Caco-2 (cell line): ENCODE results near the gene AMACR. TPM values are rescaled to one million over a fixed set of nuclear protein-coding genes. Genes with fewer than 3 reads are reported as not detected.

Experiments
- BruUV-seq: library from RNA; stranded (reverse); fragments of 400-500 nt; replicated peaks from 2 replicates; lab custom pipeline; 2021; lab: Mats Ljungman, UMichigan
- CTCF ChIA-PET: fragments of 300-600 bp; sonication (Branson Sonifier 250); formaldehyde crosslinking; loops from one replicate; lab custom pipeline; 2022; ENCODE audit warnings: antibody characterized with exemption; lab: Charles Lee
- POLR2A ChIA-PET: fragments of 300-600 bp; sonication (Branson Sonifier 250); formaldehyde crosslinking; loops from one replicate; lab custom pipeline; 2022; ENCODE audit warnings: antibody characterized with exemption; lab: Charles Lee
- DNase-seq, 2 experiments: peaks; one replicate each; pipeline versions ENCODE4 v3.0.0 to v3.0.0-alpha.2; 2020 to 2022
- H3K27me3 ChIP-seq: replicated peaks from 2 replicates; pipeline ENCODE4 v1.6.0; 2011; ENCODE audit warnings: low read length; ENCODE audit not compliant: control insufficient read depth, insufficient read depth
- H3K36me3 ChIP-seq: 2 replicates; pipeline ENCODE4 v1.5.1; 2011; ENCODE audit warnings: low read length; ENCODE audit not compliant: control insufficient read depth, insufficient read depth
- H3K4me1 ChIP-seq: fragments of 250-450 bp; sonication (Bioruptor Pico); 2 replicates; pipeline ENCODE4 v1.5.1; 2020; ENCODE audit warnings: mild to moderate bottlenecking
- H3K4me3 ChIP-seq: 2 replicates; pipeline ENCODE4 v1.5.1; 2011; ENCODE audit warnings: low read depth, mild to moderate bottlenecking, control low read depth, low read length
- H3K9me3 ChIP-seq: fragments of 250-450 bp; sonication (Bioruptor Pico); 2 replicates; pipeline ENCODE4 v1.5.1; 2020; ENCODE audit warnings: mild to moderate bottlenecking, moderate library complexity
- H3K27ac Mint-ChIP-seq: one replicate; pipeline ENCODE4 v1.8.0; 2022; ENCODE audit warnings: mixed read lengths; ENCODE audit not compliant: unreplicated experiment
- H3K27me3 Mint-ChIP-seq: one replicate; pipeline ENCODE4 v1.8.0; 2022; ENCODE audit warnings: mixed read lengths; ENCODE audit not compliant: insufficient read depth, unreplicated experiment
- H3K36me3 Mint-ChIP-seq: one replicate; pipeline ENCODE4 v1.8.0; 2022; ENCODE audit warnings: mild to moderate bottlenecking, mixed read lengths; ENCODE audit not compliant: insufficient read depth, unreplicated experiment
- H3K4me1 Mint-ChIP-seq: one replicate; pipeline ENCODE4 v1.8.0; 2022; ENCODE audit warnings: low read depth, mixed read lengths; ENCODE audit not compliant: unreplicated experiment
- H3K4me3 Mint-ChIP-seq: one replicate; pipeline ENCODE4 v1.8.0; 2022; ENCODE audit warnings: mild to moderate bottlenecking, moderate library complexity, mixed read lengths; ENCODE audit not compliant: unreplicated experiment
- H3K9me3 Mint-ChIP-seq: one replicate; pipeline ENCODE4 v1.8.0; 2022; ENCODE audit warnings: mixed read lengths; ENCODE audit not compliant: unreplicated experiment
- CTCF ChIP-seq, 2 experiments: fragments of 200-600 bp in 1 of 2; IDR thresholded peaks; 1 replicate in 1 of 2; 2 replicates in 1 of 2; pipeline versions ENCODE4 v1.5.1 to v1.8.0; 2011 to 2022; ENCODE audit warnings: antibody characterized with exemption in 1 of 2, control low read depth in 1 of 2, inconsistent platforms in 1 of 2, low read depth in 1 of 2, low read length in 1 of 2, mild to moderate bottlenecking in 1 of 2, moderate library complexity in 1 of 2; ENCODE audit not compliant: insufficient read depth in 1 of 2, severe bottlenecking in 1 of 2, unreplicated experiment in 1 of 2
- intact Hi-C: fragments of 100-400 bp; cut with micrococcal nuclease; formaldehyde crosslinking; loops from one replicate; pipeline ENCODE4 v1.10.0; 2022; ENCODE audit not compliant: unreplicated experiment
- total RNA-seq: library from RNA; stranded (reverse); gene quantifications from 2 replicates; pipeline ENCODE4 v1.2.3, GENCODE V29; 2022

The AMACR gene
- total RNA-seq, 1 experiment from 2014 or later = 204 TPM

- Histone ChIP-seq H3K4me1 (no peaks in the 10 kb centered on the region), H3K36me3 (peaks cover 12% of the 10 kb centered on the region), H3K9me3 (no peaks in the 10 kb centered on the region), H3K27me3 (no peaks in the 10 kb centered on the region), H3K4me3 (no peak overlapping the region)
- H3K4me3 Mint-ChIP-seq = no peak overlapping the region
- intact Hi-C loops = no loop called here
- ChIA-PET POLR2A (no interaction called here), CTCF (no interaction called here)
- H3K4me1 Mint-ChIP-seq = peaks cover 6% of the 10 kb centered on the region
- H3K27me3 Mint-ChIP-seq = no peaks in the 10 kb centered on the region
- BruUV-seq = no TSS peak
- DNase-seq = no peak
- H3K9me3 Mint-ChIP-seq = no peaks in the 10 kb centered on the region
- no peak for TF ChIP-seq CTCF (IDR thresholded peaks at IDR 0.05; ENCODE audit: insufficient read depth in 1 of 2, low read depth in 1 of 2, low read length in 1 of 2, severe bottlenecking in 1 of 2, unreplicated experiment in 1 of 2)
- H3K27ac Mint-ChIP-seq = no peak overlapping the region
- peaks cover 87% of the 10 kb centered on the region for H3K36me3 Mint-ChIP-seq
Measured at GRCh38 chr5:33992864-33993263, 15.0 kb downstream of the AMACR start.

GRCh38 chr5:33985447-33985846, 22.4 kb downstream of the AMACR start:
- POLR2A ChIA-PET = no interaction called here
- no peak for TF ChIP-seq CTCF (IDR thresholded peaks at IDR 0.05; ENCODE audit: insufficient read depth in 1 of 2, low read depth in 1 of 2, low read length in 1 of 2, severe bottlenecking in 1 of 2, unreplicated experiment in 1 of 2)
- Mint-ChIP-seq H3K9me3 (no peaks in the 10 kb centered on the region), H3K4me3 (no peak overlapping the region), H3K36me3 (peaks cover 29% of the 10 kb centered on the region), H3K4me1 (no peaks in the 10 kb centered on the region), H3K27me3 (no peaks in the 10 kb centered on the region), H3K27ac (no peak overlapping the region)
- no peak for DNase-seq
- intact Hi-C loops = no loop called here
- Histone ChIP-seq H3K4me1 (peaks cover 13% of the 10 kb centered on the region), H3K9me3 (no peaks in the 10 kb centered on the region), H3K4me3 (no peak overlapping the region), H3K36me3 (peaks cover 15% of the 10 kb centered on the region), H3K27me3 (no peaks in the 10 kb centered on the region)
- no TSS peak for BruUV-seq
- CTCF ChIA-PET = no interaction called here

- POLR2A ChIA-PET = no interaction called here
- H3K36me3 ChIP-seq = peaks cover 13% of the 10 kb centered on the region
- H3K27ac Mint-ChIP-seq = no peak within 1 kb of the TSS
- intact Hi-C loops = no loop called here
- no peak for TF ChIP-seq CTCF (IDR thresholded peaks at IDR 0.05; ENCODE audit: insufficient read depth in 1 of 2, low read depth in 1 of 2, low read length in 1 of 2, severe bottlenecking in 1 of 2, unreplicated experiment in 1 of 2)
- no peaks in the 10 kb centered on the region for H3K9me3 ChIP-seq
- peaks cover 26% of the 10 kb centered on the region for H3K36me3 Mint-ChIP-seq
- BruUV-seq = no TSS peak
- H3K4me1 ChIP-seq = peaks cover 13% of the 10 kb centered on the region
- no peak within 1 kb of the TSS for H3K4me3 Mint-ChIP-seq
- no peaks in the 10 kb centered on the region for H3K4me1 Mint-ChIP-seq
- no peaks in the 10 kb centered on the region for H3K27me3 Mint-ChIP-seq
- no peak within 1 kb of the TSS for H3K4me3 ChIP-seq
- CTCF ChIA-PET = interaction anchor here (1.3 kb wide), 1 partner anchor 15 kb away, joined by 4 read pairs; no protein-coding TSS in a partner anchor
- H3K9me3 Mint-ChIP-seq = no peaks in the 10 kb centered on the region
- peak; percentile 51 for DNase-seq
- H3K27me3 ChIP-seq = no peaks in the 10 kb centered on the region
Measured at GRCh38 chr5:33984671-33985124, 23.2 kb downstream of the AMACR start, which contains the start of gene SLC45A2. TSS of gene SLC45A2 (minus strand) at chr5:33984693. CDS start at chr5:33984583, 110 bp downstream.
